GM21381 (cell line): ENCODE results near the gene SLC25A25.
"Not testable (repeated sequence)": the region's sequence is repeated elsewhere in the genome, so short reads cannot be mapped to it uniquely, and the experiment has no call there.

Experiments used
- ATAC-seq: cut with Tn5 transposase; IDR thresholded peaks from one replicate; pipeline ENCODE4 v1.9.1; 2021; ENCODE audit warnings: mild to moderate bottlenecking, moderate library complexity; ENCODE audit not compliant: unreplicated experiment

SLC25A25 gene

DNA sequence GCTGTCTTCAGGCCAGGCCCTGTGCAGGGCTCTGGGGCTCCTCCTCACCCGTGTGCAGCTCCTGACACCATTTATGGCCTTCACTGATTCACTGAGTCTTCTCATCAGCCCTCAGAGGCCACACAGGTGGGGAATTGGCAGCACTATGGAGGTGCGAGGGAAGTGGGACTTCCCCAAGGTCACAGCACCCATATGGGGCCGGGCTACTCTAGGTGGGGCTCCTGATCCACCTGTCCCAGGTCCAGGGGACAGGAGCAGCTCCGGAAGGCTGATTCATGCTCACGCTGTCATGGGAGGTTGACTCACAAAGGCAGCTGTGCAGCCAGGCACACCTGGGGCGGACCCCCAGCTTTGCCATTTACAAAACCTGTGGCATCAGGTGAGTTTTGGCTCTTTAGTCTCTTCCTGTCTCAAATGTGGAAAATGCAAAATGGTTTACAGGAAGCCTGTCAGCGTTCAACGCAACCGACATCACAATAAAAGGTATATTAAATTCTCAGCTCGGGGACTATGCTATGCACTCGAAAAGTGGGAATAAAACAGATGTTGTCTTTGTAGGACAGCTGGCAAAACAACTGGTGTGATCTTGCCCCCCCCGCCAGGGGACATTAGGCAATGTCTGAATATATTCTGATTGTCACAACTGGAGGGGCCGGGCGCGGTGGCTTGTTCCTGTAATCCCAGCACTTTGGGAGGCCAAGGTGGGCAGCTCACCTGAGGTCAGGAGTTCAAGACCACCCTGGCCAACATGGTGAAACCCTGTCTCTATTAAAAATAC, 15.9 kb upstream of the SLC25A25 start:
- no peak for ATAC-seq

DNA sequence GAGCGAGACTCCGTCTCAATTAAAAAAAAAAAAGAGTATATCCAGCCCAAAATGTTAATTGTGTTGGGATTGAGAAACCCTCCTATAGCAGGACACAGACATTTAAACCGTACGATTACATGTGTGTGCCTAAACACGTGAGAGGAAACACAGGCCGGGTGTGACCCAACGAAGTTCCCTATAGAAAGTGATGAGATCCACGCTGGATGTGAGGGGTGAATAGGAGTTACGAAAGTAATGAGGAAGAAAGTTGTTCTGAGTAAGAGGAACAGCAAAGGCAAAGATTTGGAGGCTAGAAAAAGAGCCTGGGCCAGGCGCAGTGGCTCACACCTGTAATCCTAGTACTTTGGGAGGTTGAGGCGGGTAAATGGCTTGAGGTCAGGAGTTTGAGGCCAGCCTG, 14.5 kb upstream of the SLC25A25 start:
- no peak for ATAC-seq

DNA sequence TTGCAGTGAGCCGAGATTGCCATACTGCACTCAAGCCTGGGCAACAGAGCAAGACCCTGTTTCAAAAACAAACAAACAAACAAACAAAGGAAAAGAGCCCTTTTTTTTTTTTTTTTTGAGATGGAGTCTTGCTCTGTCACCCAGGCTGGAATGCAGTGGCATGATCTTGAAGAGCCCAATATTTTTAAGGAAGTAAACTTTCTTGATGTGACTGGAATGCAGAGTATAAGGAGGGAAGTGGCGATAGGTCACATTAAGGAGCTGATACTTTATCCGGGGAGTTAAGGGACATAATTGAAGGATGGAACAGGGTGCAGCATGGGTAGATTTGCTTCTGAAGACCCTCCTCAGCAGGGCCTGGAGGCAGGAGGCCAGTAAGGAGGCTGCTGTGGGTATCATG, 13.9 kb upstream of the SLC25A25 start:
- no peak for ATAC-seq

DNA sequence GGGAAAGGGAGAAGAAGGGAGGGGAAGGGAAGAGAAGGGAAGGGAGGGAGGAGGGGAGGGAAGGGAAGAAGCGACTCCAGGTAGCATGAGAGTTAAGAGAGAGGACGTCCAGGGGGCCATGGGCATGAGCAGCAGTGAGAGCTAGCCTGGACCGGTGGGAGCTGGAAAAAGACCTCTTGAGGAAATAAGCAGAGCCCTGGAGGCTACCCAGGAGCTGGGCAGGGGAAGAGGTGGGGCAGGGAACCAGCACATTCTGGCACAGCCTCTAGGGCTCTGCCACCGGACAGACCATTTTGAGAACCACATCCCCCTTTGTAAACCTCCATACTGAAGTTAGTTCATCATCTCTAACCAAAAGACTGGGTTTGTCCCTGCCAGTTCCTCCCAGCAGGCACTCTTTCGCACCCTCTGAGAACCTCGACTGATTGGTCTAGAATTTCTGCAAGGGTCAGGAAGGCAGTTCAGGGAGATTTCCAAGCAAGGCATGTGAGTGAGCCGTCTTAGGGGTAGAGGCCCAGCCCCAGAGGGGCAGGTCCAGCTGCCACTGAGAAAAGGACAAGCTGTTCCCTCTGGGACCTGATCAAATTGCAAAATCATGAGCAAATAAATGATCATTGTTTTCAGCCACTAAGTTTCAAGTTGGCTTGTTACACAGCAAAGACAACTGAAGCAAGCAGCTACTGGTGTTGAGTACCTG, 12.5 kb upstream of the SLC25A25 start:
- no peak for ATAC-seq

DNA sequence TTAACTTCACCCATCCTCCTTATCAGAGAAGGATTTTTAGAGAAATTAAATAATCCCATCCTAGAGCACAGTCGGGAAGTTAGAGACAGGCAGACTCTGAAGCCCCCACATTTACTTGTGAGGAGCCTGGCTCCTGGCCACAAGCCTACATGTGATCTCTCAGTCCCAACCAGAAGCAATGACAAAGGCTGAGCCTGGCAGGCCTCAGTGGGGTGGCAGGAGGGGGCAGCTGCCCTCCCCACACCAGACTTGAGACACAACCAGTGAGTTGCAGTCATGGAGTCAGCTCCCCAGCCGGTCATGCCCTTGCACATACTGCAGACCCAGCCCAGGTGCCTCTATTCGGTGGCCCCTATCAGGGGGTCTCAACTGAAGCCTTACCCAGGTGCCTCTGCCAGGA, 11.9 kb upstream of the SLC25A25 start:
- ATAC-seq: no peak

DNA sequence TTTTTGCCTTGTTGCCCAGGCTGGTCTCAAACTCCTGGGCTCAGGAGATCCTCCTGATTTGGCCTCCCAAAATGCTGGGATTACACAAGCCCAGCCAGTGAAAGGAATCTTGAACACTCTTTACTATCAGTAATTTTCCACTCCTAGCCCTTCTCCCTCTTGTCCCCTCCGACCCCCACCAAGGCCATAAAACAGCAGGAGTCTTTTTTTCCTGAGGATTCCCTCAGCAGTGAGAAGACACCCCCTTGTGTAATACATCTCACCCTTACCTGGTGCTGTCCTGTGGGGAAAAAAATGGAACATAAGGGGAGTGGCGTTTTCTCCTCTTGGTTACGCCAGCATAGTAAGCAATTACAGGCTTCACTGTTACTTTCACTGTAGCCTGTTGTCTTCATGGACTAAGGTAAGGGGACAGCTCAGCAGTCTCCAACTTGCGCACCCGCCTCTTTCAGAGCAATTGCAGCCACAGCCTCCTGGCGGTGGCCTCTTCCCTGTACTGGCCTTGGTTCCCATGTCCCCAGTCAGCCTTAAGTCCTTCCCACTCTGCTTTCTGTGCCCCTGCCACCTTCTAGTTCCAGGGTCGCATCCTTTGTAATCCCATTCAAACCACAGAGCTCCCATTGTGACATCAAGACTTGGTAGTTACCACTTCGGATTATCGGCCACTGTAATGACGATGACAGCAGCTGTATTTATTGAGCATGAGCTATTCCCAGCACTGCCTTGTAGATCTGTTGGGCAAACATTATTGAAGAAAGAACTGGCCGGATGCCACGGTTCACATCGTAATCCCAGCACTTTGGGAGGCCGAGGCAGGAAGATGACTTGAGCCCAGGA, 10.9 kb upstream of the SLC25A25 start:
- ATAC-seq: no peak

DNA sequence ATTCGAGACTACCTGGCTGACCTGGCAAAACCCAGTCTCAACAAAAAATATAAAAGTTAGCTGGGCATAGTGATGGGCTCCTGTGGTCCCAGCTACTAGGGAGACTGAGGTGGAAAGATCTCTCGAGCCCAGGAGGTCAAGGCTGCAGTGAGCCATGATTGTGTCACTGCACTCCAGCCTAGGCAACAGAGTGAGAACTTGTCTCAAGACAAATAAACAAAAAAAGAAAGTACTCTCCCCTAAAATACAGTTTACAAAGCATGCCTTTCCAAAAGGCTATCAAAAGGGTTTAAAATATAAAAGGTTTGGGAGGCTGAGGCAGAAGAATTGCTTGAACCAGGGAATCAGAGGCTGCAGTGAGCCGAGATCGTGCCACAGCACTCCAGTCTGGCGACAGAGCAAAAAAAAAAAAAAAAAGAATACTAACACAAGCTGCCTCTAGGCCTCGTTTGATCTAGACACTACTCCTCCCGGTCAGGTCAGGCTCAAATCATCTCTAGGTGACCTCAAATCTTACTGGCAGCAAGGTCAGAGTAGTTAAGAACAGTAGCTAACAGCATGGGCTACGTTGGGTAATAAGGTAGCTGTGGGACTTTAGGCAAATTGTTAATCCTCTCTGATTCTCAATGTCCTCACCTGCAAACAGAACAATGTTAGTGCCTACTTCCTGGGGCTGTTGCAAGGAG, 10.2 kb upstream of the SLC25A25 start:
- ATAC-seq: no peak

DNA sequence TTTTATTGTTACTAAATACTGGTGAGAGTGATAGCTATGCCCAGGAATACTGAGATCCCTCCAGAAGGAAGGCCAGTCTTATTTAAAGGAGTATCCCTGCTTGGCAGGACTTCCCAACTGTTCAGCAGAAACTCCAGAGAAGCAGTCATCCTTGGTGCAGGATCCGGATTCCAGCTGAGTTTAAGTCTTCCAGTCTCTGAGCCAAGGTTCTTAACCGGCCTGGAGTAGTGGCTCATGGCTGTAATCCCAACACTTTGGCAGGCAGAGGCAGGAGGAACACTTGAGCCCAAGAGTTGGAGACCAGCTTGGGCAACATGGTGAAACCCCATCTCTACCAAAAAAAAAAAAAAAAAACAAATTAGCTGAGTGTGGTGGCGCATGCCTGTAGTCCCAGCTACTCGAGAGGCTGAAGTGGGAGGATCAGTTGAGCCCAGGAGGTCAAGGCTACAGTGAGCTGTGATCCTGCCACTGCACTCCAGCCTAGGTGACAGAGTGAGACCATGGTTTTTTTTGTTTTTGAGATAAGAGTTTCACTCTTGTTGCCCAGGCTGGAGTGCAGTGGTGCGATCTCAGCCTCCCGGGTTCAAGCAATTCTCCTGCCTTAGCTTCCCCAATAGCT, 8.6 kb upstream of the SLC25A25 start:
- no peak for ATAC-seq

DNA sequence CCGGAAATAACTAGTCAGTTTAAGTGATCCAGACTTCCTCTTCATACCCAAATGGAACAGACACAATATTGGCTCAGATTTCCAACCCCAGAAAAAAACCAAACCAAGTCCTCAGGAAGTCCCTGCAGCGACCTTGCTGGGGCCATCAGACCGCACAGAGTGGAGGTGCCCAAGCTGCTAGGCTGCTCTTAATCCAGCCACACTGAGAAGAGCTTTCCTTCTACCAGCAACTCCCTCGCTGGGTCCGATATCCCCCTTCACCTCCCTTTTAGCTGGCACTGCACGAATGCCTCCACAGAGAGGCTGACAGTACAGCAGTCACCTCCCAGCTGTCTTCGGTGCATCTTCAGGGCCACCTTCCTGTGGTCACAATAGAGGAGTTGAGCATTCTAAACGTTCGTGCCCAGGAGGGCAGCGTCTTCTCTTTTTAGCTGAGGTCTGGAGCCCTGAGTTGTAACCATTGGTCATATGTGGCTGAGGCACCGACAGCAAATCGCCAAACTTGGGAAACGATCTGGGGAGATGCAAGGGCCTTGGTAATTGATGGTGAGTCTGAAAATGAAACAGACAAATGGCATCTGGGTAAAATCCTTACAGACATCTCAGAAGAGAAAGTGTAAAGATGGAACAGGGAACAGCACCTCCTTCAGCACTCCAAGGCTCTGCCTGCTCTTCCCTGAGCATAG, 6.6 kb upstream of the SLC25A25 start:
- no peak for ATAC-seq

DNA sequence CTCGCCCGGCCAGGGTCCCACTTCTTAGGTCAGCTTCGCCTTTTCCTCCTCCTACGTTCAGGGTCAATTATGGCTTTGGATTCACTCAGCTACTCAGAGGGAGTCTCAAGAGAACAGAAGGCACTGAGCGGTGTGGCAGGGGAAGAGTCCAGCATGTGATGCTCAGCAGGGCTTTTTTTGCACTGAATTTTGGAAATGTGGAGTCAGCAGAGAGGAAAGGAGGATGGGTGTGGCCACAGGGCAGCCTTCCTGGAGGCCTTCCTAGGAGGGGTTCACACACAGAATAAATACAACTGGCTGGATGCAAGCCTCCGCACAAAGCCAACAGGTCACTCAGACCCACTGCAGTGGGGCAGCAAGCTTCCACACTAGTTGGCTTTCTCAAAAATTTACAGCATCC, 5.8 kb upstream of the SLC25A25 start:
- ATAC-seq: no peak

DNA sequence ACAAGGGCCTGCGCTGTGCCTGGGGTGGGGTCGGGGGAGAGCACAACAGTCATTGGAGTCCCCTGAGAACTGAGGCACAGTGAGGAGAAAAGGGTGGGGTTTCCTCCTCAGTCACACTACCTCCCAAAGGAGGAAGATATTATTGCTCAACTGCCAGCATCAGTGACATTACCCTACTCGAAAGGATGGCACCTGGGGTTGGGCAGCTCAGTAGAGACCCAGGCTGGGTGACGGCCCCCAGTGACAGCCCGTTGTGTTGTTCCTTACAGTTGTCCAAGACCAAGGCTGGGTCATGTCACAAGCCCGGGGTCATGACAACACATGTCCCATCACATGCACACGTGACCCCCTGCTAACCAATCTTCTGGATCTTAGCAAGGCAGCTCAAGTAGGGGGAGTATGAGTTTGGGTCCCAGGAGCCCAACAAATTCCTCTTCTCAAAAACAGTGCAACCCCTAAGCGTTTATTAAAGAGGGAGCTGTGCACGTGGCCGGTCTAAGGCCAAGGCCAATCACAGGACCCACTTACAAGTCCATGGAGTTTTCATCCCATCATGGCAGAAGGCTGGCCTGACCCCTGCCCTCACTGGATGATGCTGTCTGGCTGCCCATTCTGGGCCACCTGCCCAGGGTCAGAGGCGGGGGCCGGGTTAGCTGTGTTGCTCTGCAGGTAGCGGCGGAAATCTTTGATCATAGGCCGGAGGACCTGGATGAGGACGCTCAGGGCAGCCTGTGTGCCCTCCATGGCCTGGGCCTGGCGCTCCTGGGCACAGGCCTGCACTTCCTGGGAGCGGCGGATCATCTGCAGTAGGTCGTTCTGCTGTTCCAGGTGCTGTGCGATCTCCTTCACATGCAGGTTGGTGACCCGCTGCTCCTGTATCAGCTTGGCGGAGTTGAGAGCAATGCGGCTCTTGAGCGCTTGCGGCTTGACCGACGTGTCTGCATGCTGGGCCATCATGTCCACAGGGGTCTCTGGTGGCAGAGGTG, 4.9 kb upstream of the SLC25A25 start:
- no peak for ATAC-seq

DNA sequence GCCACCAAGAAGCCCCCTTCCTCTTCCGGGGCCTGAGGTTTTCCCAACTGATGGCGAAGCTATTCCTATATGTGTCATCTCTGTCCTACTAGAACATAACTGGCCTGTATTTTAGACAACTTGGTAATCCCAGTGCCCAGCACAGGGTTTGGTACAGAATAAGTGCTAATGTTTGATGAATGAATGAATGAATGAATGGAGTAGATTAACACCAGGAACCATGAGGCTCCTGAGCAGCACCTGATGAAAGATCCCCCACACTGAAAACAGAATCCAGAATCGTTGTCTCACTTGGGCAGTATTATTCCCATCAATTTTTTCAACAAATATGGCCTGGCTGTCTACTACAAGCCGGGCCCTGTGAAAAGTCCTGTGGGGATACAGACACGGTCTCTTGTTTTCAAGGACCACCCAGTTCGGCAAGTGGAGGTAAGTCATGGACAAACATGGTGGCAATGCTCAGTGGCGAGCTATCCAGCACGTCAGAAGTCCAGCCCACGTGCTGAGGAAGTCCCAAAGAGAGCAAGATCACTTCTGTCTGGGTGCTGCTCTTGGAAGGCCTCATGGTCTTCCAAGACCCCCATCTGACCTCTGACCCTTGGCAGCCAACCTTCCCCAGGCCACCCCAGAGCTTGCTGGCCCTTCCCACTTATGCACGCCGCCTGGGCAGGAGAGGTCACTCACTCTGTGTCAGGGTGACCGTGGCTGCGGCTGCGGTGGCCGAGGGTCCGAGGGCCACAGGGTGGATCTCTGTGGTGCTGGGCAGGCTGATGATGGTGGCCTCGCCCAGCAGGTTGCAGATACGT, 1.9 kb upstream of the SLC25A25 start:
- ATAC-seq: no peak

DNA sequence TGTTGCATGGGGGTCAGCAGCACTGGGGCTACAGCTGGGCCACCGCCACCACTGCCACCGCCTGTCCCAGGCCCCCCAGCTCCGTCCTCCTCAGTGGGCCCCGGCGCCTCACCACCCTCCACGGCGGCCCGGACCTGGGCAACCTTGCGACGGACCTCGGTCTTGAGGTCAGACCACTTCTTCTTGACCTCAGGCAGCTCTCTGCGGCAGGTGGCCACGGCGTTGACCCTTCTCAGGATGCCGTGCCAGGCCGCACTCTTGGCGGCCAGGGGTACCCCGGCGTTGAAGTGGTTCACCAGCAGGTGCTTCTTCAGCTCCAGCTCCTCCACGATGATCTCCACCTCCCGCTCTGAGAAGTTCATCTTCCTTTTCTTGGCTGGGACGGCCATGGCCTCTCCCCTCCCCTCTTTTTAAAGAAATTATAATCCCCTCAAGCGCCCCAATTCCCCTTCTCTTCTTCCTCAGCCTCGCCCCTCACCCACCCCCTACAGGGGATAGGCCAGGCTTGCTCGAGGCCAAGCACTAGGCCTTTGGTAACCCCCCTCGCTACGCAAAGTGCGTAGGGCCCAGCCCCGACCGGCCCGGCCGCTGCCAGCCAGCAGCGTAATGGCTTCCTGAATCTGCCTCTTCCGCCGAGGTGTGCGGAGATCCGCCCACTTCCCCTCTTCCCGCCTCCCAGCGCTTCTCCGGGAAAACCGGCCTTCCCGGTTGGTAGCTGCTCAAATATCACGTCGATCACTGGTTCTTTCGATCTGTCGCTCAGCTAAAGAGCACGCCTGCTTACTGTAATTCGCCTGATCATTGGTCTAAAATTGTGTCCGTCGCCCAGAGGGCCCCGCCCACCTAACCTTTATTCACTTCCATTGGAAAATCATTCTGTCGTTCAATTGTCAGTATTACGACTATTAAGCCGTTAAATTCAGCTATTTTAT, 1.1 kb upstream of the SLC25A25 start, which contains the start of gene NAIF1:
Gene NAIF1 (minus strand): TSS at position 608 of the 932 bp plus-strand sequence. CDS start 219 bp downstream, at position 389.
- peak; percentile 56 for ATAC-seq

DNA sequence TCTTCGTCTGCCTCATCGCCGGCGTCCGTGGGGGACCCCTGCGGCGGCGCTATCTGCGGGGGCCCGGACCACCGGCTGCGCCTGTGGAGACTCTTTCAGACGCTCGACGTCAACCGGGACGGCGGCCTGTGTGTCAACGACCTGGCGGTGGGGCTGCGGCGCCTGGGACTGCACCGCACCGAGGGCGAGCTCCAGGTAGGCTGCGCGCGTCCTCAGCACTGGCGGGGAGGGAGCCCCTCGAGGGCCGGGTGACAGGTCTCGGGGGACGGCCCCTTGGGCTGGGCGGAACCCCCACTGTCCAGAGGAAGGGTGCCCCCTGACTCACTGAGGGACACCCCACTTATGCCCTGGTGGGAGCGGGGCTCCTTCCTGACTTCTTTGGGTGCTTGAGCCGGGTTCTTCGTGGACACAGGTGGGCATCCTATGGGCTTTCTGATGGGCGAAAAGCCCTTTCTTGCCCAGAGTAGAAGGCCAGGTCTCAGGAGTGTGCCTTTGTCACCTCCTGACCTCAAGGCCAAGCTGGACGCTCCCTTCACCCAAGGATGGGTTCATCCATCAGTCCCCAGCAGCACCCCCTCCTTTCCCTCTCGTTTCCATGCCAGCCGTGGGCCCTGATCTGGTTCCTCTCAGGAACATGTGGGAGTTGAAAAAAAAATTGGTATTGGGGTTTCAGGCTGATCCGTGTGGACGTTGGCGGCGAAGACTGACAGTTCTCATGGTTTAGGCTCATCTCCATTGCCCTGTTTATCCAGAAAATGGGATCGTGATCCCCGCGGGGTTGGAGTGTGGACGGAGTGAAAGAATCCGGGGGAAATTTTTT, 564 bp downstream of the SLC25A25 start:
- ATAC-seq: peak; percentile 5

DNA sequence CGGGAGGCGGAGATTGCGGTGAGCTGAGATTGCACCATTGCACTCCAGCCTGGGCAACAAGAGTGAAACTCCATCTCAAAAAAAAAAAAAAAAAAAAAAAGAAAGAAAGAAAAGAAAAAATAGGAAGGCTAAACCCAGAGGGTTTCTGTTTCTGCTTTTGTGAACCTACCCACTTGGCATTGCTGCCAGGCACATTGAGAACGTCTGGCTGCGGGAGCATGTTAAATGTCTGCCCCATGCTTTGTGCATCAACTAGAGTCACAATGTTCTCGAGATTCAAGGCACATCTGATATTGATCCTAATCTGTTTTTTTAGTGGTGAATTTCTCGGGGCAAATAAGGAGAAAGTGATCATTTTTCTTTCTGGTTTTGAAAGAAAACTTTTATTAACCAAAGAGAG, 2.8 kb downstream of the SLC25A25 start:
- ATAC-seq: no peak

DNA sequence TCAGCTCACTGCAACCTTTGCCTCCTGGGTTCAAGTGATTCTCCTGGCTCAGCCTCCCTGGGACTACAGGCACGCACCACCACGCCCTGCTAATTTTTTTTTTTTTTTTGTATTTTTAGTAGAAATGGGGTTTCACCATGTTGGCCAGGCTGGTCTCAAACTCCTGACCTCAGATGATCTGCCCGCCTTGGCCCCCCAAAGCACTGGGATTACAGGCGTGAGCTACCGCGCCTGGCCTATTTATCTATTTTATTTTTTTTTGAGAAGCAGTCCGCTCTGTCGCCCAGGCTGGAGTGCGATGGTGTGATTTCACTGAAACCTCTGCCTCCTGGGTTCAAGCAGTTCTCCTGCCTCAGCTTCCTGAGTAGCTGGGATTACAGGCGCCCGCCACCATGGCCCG, 3.4 kb downstream of the SLC25A25 start:
- ATAC-seq: not testable (repeated sequence)
